ENCODE measurements around the gene WNT8B. TPM values are rescaled to one million over a fixed set of nuclear protein-coding genes. Genes with fewer than 3 reads are reported as not detected.

The WNT8B gene
- total and polyA plus RNA-seq, 9 of the 15 experiments (the other 6 are each of a cell fraction or from before 2014, with no cell fraction given), result not detected

- no peaks in the 10 kb centered on the region for H3K9me3 ChIP-seq (replicated peaks; ENCODE audit: control insufficient read depth, insufficient read depth, low read depth, low read length)
- intact Hi-C loops (cut with micrococcal nuclease) (no loop called here), in situ Hi-C loops (cut with MboI) (no loop called here)
- H3K27ac ChIP-seq (ENCODE audit: extremely low read depth, low read depth, low read length), result no peak overlapping the region
- WGBS (ENCODE audit: insufficient coverage, low coverage, missing lambda C conversion rate), result 97% methylated on average over 6 of the region's 6 CpGs
- CTCF ChIA-PET (ENCODE audit: low intra/inter-chr PET ratio), result no interaction called here
- no peak for DNase-seq (ENCODE audit: extremely low read depth in 1 of 4, low spot score in 3 of 4)
- FAIRE-seq, result no peak
- no peak overlapping the region for H3K4me2 ChIP-seq (ENCODE audit: insufficient read depth, low read length)
- H2AFZ ChIP-seq (ENCODE audit: low read depth, low read length), result no peak overlapping the region
- H3K4me1 ChIP-seq (replicated peaks in 1 of 2; ENCODE audit: control insufficient read depth in 2 of 2, insufficient read depth in 2 of 2, low read length in 2 of 2), result peaks cover 3 to 10% of the 10 kb centered on the region in 2 experiments; a peak in 3 of 5 replicates
- no peak for ATAC-seq
- H3K4me3 ChIP-seq, result no peak overlapping the region
- POLR2A ChIA-PET, result interaction anchor here (1.1 kb wide), 1 partner anchor 217 kb away, joined by 3 read pairs; no protein-coding TSS in a partner anchor
- H4K20me1 ChIP-seq (replicated peaks; ENCODE audit: control insufficient read depth, insufficient read depth, low read length), result no peaks in the 10 kb centered on the region
- H3K27me3 ChIP-seq (ENCODE audit: control insufficient read depth in 2 of 2, insufficient read depth in 2 of 2, low read length in 2 of 2), result no peaks in the 10 kb centered on the region
- H3K9ac ChIP-seq (ENCODE audit: insufficient read depth in 1 of 2, low read depth in 2 of 2, low read length in 2 of 2), result no peak overlapping the region
- H3K9me1 ChIP-seq (ENCODE audit: control insufficient read depth, insufficient read depth, low read length), result no peaks in the 10 kb centered on the region
- no TSS peak for BruUV-seq (replicated peaks)
- peaks cover 53% of the 10 kb centered on the region for H3K36me3 ChIP-seq (ENCODE audit: control insufficient read depth, insufficient read depth, low read length)
- H3K79me2 ChIP-seq (ENCODE audit: control insufficient read depth, insufficient read depth, low read length), result peaks cover 13% of the 10 kb centered on the region
- no peak for TF ChIP-seq HMG20B (CRISPR knock-in tag; IDR thresholded peaks at IDR 0.05)
- no peak for TF ChIP-seq TFAM (CRISPR knock-in tag; conservative IDR thresholded peaks at IDR 0.05)
- TF ChIP-seq HBP1 (CRISPR knock-in tag; IDR thresholded peaks at IDR 0.05), result no peak
- no peak for TF ChIP-seq AFF1 (IDR thresholded peaks at IDR 0.05; ENCODE audit: low read depth in 1 of 2, partially characterized antibody in 2 of 2)
- no peak for TF ChIP-seq HIVEP1 (CRISPR knock-in tag; IDR thresholded peaks at IDR 0.05)
- no peak for TF ChIP-seq CTBP1 (IDR thresholded peaks at IDR 0.05; ENCODE audit: borderline replicate concordance)
- TF ChIP-seq ZNF311 (CRISPR knock-in tag; IDR thresholded peaks at IDR 0.05), result no peak
- TF ChIP-seq TCF15 (CRISPR knock-in tag; IDR thresholded peaks at IDR 0.05), result no peak
- no peak for TF ChIP-seq CHAMP1 (IDR thresholded peaks at IDR 0.05)
These were observed 61.4 kb downstream of the WNT8B start for GRCh38 chr10:100524206-100524605.
